KOPT-K1 (cell line): ENCODE measurements around the gene SLC16A13.

Experiments
- H3K27ac ChIP-seq: fragments of 200-600 bp; sonication (generic); 2 replicates; pipeline ENCODE4 v1.5.1; 2016; ENCODE audit warnings: antibody characterized with exemption, mild to moderate bottlenecking, low read depth, low read length; ENCODE audit not compliant: poor library complexity, severe bottlenecking
- H3K36me3 ChIP-seq: fragments of 200-600 bp; sonication (generic); 2 replicates; pipeline ENCODE4 v1.5.1; 2017; ENCODE audit warnings: antibody characterized with exemption, mild to moderate bottlenecking, low read length, moderate library complexity; ENCODE audit not compliant: insufficient read depth
- H3K9me3 ChIP-seq: fragments of 200-600 bp; sonication (generic); 2 replicates; pipeline ENCODE4 v1.5.1; 2017; ENCODE audit warnings: antibody characterized with exemption, low read length, mild to moderate bottlenecking; ENCODE audit not compliant: insufficient read depth, poor library complexity, severe bottlenecking

SLC16A13 gene

DNA sequence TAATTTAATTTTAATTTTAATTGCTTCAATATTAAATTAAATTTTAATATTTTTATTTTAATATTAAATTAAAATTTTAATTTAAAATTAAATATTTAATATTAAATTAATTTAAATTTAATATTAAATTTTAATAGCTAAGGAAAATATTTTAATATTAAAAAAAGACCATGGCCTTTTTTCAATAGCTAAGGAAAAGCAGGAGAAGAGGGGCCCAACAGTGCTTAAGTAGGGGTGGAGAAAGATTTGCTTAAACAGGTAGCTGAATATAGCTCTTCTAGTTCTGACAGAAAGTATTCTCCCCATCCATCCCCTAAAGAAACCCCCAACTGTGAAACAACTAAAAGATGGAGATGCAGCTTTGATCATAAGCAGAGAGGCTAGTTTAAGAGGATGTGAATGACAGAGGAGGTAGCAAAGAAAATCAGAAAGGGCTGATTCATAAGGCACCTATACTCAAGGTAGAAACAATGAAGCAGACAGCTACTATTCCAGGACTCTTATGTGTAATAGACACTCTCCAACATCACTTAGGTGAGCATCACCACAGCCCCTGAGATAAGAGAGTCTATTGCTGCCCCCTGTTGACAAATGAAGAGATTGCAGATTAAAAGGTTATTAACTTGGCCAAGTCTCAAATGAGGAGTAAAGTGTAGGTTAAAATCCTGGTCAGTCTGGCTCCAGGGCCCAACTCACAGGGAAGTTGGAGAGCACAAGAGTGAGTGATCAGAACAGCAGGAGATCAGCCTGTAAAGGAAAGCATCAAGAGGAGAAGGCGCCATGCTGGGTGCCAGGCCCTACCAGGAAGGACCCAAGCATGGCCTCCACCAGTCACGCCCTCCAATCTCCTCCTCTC is 31.2 kb upstream of the SLC16A13 start:
- Histone ChIP-seq H3K27ac (no peak overlapping the region), H3K36me3 (peaks cover 50% of the 10 kb centered on the region), H3K9me3 (no peaks in the 10 kb centered on the region)

DNA sequence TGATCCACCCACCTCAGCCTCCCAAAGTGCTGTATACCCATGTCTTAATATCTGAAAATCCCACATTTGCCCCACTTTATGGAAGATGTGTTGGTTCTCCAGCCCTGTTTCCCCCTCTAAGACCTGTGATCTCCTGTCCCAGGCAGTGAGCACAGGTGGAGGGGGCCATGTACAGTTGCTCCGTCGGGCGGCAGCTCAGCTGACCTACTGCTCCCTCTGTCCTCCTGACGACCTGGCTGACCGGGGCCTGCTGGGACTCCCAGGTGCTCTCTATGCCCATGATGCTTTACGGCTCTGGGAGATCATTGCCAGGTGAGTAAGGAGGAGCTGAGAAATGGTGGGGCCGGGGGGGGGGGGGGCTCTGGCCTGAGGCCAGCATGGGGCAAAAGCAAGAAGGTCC is 30.1 kb upstream of the SLC16A13 start:
- H3K9me3 ChIP-seq = no peaks in the 10 kb centered on the region
- H3K36me3 ChIP-seq = peaks cover 43% of the 10 kb centered on the region
- H3K27ac ChIP-seq = no peak overlapping the region

DNA sequence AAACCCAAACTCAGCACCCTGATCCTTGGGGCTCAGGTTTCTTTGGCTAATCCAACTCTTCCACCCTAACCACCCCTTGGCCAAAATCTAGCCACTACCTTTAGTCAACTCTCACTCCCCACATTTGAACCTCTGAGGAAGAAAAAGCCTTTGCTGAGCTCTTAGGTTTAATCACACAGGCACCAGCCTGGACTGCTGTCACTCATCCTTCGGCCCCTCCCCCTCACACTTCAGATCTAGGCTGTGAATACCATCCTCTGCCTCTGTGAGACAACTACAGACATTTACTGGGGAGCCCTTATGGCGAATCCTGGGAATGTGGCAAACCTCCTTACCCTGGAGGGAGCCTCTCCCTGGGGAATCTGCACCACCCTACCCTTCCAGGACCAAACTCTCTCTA is 28.7 kb upstream of the SLC16A13 start:
- Histone ChIP-seq H3K9me3 (no peaks in the 10 kb centered on the region), H3K36me3 (peaks cover 28% of the 10 kb centered on the region), H3K27ac (no peak overlapping the region)

DNA sequence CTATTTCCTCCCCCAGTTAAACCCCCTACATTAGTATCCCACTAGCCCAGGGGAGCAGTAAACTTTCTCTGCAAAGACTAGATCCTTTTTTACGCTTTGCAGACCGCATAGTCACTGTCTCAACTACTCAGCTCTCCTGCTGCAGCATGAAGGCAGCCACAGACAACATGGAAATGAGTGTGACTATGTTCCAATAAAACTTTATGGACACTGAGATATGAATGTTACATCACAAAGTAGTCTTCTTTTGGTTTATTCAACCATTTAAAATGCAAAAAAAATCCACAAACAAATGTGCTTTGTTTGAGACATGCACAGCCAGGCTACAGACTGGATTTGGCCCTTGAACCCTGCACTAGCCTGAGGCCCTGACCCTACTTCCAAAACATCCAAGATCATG is 25.3 kb upstream of the SLC16A13 start:
- no peaks in the 10 kb centered on the region for H3K9me3 ChIP-seq
- H3K36me3 ChIP-seq = peaks cover 12% of the 10 kb centered on the region; the same call in 1 of the 2 replicates
- H3K27ac ChIP-seq = no peak overlapping the region

DNA sequence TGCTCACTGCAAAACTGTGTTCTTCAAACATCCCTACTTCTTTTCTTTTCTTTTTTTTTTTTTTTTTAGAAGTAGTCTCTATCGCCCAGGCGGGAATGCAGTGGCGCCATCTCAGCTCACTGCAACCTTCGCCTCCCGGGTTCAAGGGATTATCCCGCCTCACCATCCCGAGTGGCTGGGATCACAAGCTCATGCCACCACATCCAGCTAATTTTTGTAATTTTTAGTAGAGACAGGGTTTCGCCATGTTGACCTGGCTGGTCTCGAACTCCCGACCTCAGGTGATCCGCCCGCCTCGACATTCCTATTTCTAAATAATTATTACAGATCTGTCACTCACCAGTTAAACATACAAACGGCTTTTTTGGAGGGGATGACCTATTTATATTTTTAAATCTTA is 24.4 kb upstream of the SLC16A13 start:
- no peaks in the 10 kb centered on the region for H3K9me3 ChIP-seq
- H3K27ac ChIP-seq = peak overlapping the region; percentile 92
- H3K36me3 ChIP-seq = peaks cover 12% of the 10 kb centered on the region; the same call in 1 of the 2 replicates

DNA sequence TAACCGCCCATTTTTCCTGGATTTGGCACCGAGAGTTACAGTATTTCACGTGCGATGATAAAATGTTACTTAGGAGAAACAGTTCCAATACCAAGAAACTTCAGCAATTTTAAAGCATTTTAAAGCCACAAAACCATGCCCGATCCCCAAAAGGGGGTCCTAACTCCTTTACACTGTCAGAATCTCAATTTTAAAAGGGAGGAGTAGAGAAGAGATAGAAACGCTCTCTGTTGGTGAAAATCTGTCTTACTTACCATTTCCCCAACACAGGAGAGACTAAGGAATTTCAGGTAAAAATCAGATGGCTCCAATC is 23.9 kb upstream of the SLC16A13 start:
- H3K27ac ChIP-seq = peak overlapping the region; percentile 92
- H3K36me3 ChIP-seq = peaks cover 16% of the 10 kb centered on the region; the same call in 1 of the 2 replicates

DNA sequence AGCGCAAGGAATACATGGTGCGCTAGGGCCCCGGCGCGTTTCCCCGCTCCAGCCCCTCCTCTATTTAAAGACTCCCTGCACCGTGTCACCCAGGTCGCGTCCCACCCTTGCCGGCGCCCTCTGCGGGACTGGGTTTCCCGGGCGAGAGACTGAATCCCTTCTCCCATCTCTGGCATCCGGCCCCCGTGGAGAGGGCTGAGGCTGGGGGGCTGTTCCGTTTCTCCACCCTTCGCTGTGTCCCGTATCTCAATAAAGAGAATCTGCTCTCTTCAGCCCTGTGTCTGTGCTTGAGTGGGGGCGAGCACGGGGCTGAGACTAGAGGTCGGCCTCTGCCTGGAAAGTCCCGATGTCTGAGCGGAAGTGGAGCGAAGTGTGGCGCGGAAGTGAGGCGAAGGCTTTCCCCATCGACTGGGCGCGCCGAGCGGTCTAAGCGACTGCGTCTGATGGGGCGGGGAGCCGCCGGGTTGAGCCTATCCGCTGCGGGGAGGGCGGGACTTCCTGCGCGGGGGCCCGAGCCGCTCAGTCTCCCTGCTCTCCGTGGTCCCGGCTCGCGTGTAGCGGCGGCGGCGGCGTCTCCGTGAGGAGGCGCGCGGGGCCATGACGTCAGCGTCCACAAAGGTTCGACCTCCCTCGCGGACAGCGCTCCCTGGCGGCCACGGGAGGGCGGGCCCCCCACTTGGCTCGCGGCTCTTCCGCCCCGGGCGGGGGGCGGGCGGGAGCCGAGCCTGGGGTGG is 21.4 kb upstream of the SLC16A13 start:
- Histone ChIP-seq H3K36me3 (peaks cover 15% of the 10 kb centered on the region; the same call in 1 of the 2 replicates), H3K27ac (peak overlapping the region; percentile 92), H3K9me3 (no peaks in the 10 kb centered on the region)

More for the DNA sequence above, 23.9 kb upstream of the SLC16A13 start:
- H3K9me3 ChIP-seq = no peaks in the 10 kb centered on the region

DNA sequence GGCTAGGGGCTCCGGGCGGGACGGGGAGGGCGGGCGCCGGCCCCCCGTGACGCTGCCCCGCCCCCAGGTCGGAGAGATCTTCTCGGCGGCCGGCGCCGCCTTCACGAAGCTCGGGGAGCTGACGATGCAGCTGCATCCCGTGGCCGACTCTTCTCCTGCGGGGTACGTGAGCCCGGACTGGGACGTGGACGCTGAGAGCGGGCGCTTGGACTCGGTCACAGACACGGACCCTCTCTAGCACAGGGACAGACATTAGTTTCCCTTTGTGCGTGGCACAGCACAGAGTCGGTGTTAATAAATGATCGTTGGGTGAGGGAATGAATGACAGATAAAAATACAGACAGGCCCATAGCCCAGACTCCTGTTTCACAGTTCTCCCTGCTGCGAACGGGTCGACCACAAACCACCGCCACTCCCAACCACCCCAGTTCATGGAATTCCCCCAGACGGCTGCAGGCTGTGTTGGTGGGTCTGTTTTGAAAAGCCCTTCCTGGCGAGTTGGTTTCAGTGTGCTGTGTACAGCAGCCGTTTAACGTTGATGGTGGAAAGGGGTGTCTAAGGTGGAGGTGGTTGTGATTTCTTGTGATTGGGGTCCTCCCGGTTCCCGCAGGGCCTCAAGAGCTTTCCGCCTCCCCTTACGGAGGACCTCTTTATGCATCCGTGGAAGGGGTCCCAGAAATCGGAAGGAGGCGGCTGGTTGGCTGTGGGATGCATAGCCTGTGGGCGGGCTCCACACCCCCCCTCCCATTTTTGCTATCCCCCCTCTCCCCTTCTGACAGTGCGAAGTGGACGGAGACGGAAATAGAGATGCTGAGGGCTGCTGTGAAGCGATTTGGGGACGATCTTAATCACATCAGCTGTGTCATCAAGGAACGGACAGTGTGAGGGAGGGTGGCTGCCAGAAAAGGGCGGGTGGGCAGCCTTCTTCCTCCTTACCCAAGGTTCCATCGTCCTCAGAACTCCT is 20.5 kb upstream of the SLC16A13 start:
- Histone ChIP-seq H3K9me3 (no peaks in the 10 kb centered on the region), H3K36me3 (0 out of 2 replicates have a peak, but pooled peaks cover 9% of the 10 kb centered on the region), H3K27ac (peak overlapping the region; percentile 92)

DNA sequence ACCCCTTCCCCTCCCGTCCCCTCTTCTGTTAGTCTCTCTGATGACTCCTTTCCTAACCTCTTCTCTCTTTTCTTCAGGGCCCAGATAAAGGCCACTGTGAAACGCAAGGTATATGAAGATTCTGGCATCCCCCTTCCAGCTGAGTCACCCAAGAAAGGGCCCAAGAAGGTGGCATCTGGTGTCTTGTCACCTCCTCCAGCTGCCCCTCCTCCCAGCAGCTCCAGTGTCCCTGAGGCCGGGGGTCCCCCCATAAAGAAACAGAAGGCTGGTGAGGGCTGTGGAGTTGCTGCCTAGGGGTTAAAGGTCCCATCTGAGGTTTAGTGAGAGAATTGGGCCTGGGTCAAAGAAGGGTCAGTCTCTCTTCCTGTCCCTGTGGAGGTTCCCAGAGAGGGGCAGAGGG is 19.4 kb upstream of the SLC16A13 start:
- Histone ChIP-seq H3K27ac (peak overlapping the region; percentile 92), H3K9me3 (no peaks in the 10 kb centered on the region), H3K36me3 (0 out of 2 replicates have a peak, but pooled peaks cover 9% of the 10 kb centered on the region)

DNA sequence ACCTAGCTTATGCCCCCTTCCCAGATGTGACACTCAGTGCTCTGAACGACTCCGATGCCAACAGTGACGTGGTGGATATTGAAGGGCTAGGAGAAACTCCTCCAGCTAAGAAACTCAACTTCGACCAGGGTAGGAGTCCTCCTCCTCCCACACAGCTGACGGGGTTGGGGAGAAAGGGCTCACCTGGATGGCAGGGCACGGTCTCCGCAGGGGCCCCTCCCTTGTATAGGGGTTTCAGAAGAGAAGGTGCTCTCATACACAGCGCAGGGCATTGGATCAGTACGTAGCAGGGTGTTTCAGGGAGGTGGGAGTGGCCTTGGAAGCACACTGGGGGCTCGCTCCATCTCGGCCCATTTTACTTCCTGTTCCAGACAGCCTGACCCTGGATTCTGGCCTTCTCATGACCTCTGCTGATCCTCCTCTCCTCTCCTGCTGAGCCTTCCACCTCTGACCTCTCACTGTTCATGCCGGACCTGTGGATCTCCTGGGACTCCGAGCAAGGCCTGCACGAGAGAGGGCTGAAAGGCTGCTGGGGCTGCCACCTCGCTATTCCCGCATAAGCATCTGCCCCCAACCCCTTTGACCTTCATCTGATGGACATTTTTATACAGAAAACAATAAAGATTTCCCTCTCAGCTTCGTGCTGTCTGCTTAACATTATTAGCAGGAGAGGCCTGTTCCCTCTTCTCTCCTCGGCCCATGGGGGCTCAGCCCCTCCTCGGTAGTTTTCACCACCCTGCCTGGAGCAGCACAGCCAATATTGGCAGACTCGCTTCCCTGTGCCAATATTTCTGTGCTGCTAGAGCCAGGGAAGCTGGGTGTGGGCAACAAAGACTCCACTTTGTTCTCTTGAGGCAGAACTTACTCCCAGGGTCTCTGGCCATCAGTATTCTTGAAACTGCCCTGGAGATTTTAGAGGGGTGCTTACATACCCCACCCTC is 18.7 kb upstream of the SLC16A13 start:
- Histone ChIP-seq H3K36me3 (0 out of 2 replicates have a peak, but pooled peaks cover 9% of the 10 kb centered on the region), H3K27ac (peak overlapping the region; percentile 92), H3K9me3 (no peaks in the 10 kb centered on the region)

DNA sequence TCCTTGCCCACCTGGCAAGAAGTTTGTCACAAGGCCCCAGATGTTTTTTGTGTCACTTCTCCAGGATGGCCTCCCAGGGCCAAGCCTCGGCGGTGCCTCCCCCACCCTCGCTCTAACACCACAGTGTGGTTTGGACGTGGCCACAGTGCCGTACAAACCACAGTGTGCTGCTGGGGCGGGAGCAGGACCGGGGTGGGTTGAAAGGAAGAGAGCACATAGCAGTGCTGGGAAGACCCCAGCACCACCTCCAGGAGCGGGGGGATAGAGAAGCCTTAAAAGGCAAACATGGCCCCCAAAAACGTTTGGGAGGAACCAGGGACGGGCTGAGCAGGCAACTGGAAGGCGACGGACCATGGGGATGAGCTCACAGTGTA is 18.0 kb upstream of the SLC16A13 start:
- H3K36me3 ChIP-seq = 0 out of 2 replicates have a peak, but pooled peaks cover 9% of the 10 kb centered on the region
- H3K27ac ChIP-seq = peak overlapping the region; percentile 52
- H3K9me3 ChIP-seq = no peaks in the 10 kb centered on the region

DNA sequence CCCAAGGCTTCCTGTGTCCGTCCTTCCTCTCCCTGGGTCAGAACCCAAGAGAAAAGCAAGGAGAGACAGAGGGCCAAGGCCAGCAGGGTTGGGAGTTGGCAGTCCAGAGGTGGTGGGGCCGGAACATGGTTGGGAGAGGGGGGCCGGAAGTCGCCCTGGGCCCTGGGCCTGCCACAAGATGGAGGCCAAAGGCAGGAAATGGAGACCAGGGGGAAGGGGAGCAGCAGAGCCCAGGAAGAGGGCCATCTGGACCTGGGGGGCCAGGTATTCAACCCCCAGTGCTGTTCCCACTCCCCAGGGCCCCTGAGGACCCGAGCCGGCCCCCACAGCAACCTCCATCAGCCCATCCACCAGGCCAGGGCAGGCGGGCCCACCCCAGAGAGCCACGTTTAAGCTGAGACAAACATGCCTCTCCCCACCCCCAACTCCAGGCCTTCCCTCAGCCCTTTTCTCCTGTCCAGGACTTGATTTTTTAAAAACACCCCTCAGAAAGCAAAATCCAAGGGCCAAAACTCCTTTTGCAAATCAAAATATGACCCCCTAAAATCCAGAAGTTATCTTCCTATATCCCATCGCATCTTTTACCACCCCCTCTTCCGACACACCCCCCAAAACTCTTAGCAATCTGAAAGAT is 17.4 kb upstream of the SLC16A13 start:
- peak overlapping the region; percentile 52 for H3K27ac ChIP-seq
- no peaks in the 10 kb centered on the region for H3K9me3 ChIP-seq
- 0 out of 2 replicates have a peak, but pooled peaks cover 9% of the 10 kb centered on the region for H3K36me3 ChIP-seq

DNA sequence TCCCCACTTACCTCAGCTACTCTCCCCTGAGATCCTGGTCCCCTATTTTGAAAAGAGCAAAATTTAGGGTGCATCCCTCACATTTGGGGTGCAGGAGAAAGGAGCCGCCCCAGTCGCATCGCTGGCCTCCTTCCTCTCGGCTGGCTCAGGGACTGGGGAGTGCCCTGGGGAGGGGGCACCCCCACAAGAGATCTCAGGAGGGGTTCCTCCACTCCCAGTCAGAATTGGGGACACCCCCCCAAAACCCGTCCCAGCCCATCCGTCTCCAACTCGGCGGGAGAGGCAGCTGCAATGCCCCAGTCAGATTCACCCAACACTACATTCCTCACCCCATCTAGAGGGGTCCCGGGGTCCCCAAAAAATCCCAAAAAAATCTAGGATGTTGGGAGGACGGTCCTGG is 16.4 kb upstream of the SLC16A13 start:
- no peaks in the 10 kb centered on the region for H3K9me3 ChIP-seq
- 0 out of 2 replicates have a peak, but pooled peaks cover 9% of the 10 kb centered on the region for H3K36me3 ChIP-seq
- no peak overlapping the region for H3K27ac ChIP-seq
